ENCODE measurements around the gene RAD9A. TPM values are rescaled to one million over a fixed set of nuclear protein-coding genes. Genes with fewer than 3 reads are reported as not detected.
A peak's percentile ranks its signal among the peaks of the same experiment; 100 is the strongest.

The RAD9A gene
- total RNA-seq, 1 donor from 2014 or later, result 8.3 TPM

GRCh38 chr11:67349036-67349435 lies 42.8 kb upstream of the RAD9A start:
- no peaks in the 10 kb centered on the region for H3K27me3 ChIP-seq (ENCODE audit: control insufficient read depth, insufficient read depth, low read length)
- TF ChIP-seq CTCF (IDR thresholded peaks at IDR 0.05; ENCODE audit: insufficient read depth, low read length, poor library complexity, severe bottlenecking), result no peak
- H3K4me3 ChIP-seq (ENCODE audit: low read depth, low read length), result no peak overlapping the region
- H3K36me3 ChIP-seq (ENCODE audit: control insufficient read depth, insufficient read depth, low read length), result no peaks in the 10 kb centered on the region
- DNase-seq (ENCODE audit: low read depth), result no peak

GRCh38 chr11:67349457-67349856 lies 42.3 kb upstream of the RAD9A start:
- no peaks in the 10 kb centered on the region for H3K36me3 ChIP-seq (ENCODE audit: control insufficient read depth, insufficient read depth, low read length)
- TF ChIP-seq CTCF (IDR thresholded peaks at IDR 0.05; ENCODE audit: insufficient read depth, low read length, poor library complexity, severe bottlenecking), result no peak
- no peaks in the 10 kb centered on the region for H3K27me3 ChIP-seq (ENCODE audit: control insufficient read depth, insufficient read depth, low read length)
- H3K4me3 ChIP-seq (ENCODE audit: low read depth, low read length), result no peak overlapping the region
- DNase-seq (ENCODE audit: low read depth), result no peak

- H3K36me3 ChIP-seq (ENCODE audit: control insufficient read depth, insufficient read depth, low read length), result no peaks in the 10 kb centered on the region
- no peak for TF ChIP-seq CTCF (IDR thresholded peaks at IDR 0.05; ENCODE audit: insufficient read depth, low read length, poor library complexity, severe bottlenecking)
- no peak overlapping the region for H3K4me3 ChIP-seq (ENCODE audit: low read depth, low read length)
- no peaks in the 10 kb centered on the region for H3K27me3 ChIP-seq (ENCODE audit: control insufficient read depth, insufficient read depth, low read length)
- DNase-seq (ENCODE audit: low read depth), result no peak
Observed at GRCh38 chr11:67349928-67350465, 41.8 kb upstream of the RAD9A start.

GRCh38 chr11:67351275-67352005 lies 40.3 kb upstream of the RAD9A start:
- no peaks in the 10 kb centered on the region for H3K36me3 ChIP-seq (ENCODE audit: control insufficient read depth, insufficient read depth, low read length)
- H3K4me3 ChIP-seq (ENCODE audit: low read depth, low read length), result no peak overlapping the region
- H3K27me3 ChIP-seq (ENCODE audit: control insufficient read depth, insufficient read depth, low read length), result no peaks in the 10 kb centered on the region

GRCh38 chr11:67352546-67353316 lies 39.1 kb upstream of the RAD9A start:
- DNase-seq (ENCODE audit: low read depth), result no peak
- Histone ChIP-seq H3K4me3 (ENCODE audit: low read depth, low read length) (peak overlapping the region; percentile 54), H3K27me3 (ENCODE audit: control insufficient read depth, insufficient read depth, low read length) (no peaks in the 10 kb centered on the region), H3K36me3 (ENCODE audit: control insufficient read depth, insufficient read depth, low read length) (no peaks in the 10 kb centered on the region)
- TF ChIP-seq CTCF (IDR thresholded peaks at IDR 0.05; ENCODE audit: insufficient read depth, low read length, poor library complexity, severe bottlenecking), result no peak

More at GRCh38 chr11:67351275-67352005, 40.3 kb upstream of the RAD9A start:
- TF ChIP-seq CTCF (IDR thresholded peaks at IDR 0.05; ENCODE audit: insufficient read depth, low read length, poor library complexity, severe bottlenecking), result peak; percentile 93
- no peak for DNase-seq (ENCODE audit: low read depth)

Measured in kidney epithelial cell (primary cell).